Activated CD4-positive, alpha-beta T cell treated with anti-CD3 and anti-CD28 coated beads, Interleukin-10, Interleukin-2, amounts not matched to agents 100 ng/mL and 50 ng/mL, durations not matched to agents 16 hours and 8 hours (primary cell): ENCODE results near the gene KCNH4.
"Not testable (repeated sequence)": the region's sequence is repeated elsewhere in the genome, so short reads cannot be mapped to it uniquely, and the experiment has no call there.

Experiments used
- DNase-seq: peaks from one replicate; pipeline ENCODE4 v3.0.0-alpha.2; 2020

KCNH4 gene

GRCh38 chr17:42193969-42194899 lies 13.3 kb upstream of the KCNH4 start, which contains the start of gene GHDC:
Gene GHDC (minus strand): TSS chr17:42194494. CDS start chr17:42193581, 913 bp downstream.
- peak; percentile 90 for DNase-seq

- no peak for DNase-seq
Observed at GRCh38 chr17:42193216-42193968, 12.4 kb upstream of the KCNH4 start.

GRCh38 chr17:42192189-42193126 lies 11.5 kb upstream of the KCNH4 start:
- no peak for DNase-seq

GRCh38 chr17:42191275-42191608 lies 10.3 kb upstream of the KCNH4 start:
- no peak for DNase-seq

GRCh38 chr17:42190491-42191274 lies 9.7 kb upstream of the KCNH4 start:
- DNase-seq, result no peak

GRCh38 chr17:42189651-42189965 lies 8.7 kb upstream of the KCNH4 start:
- no peak for DNase-seq

- DNase-seq, result no peak
Observed at GRCh38 chr17:42188749-42189650, 8.1 kb upstream of the KCNH4 start.

GRCh38 chr17:42187833-42188232 lies 6.9 kb upstream of the KCNH4 start:
- no peak for DNase-seq

GRCh38 chr17:42186191-42186590 lies 5.2 kb upstream of the KCNH4 start:
- DNase-seq, result not testable (repeated sequence)

- no peak for DNase-seq
Observed at GRCh38 chr17:42185621-42185930, 4.6 kb upstream of the KCNH4 start.

GRCh38 chr17:42184713-42185620 lies 4.0 kb upstream of the KCNH4 start, which contains the start of gene HCRT:
Gene HCRT (minus strand): TSS chr17:42185452. CDS start chr17:42185365, 87 bp downstream.
- DNase-seq, result no peak

- DNase-seq, result peak; percentile 89
Observed at GRCh38 chr17:42183741-42184711, 3.1 kb upstream of the KCNH4 start.

GRCh38 chr17:42182927-42183734 lies 2.2 kb upstream of the KCNH4 start:
- no peak for DNase-seq

- no peak for DNase-seq
Observed at GRCh38 chr17:42181851-42182207, 887 bp upstream of the KCNH4 start.

GRCh38 chr17:42180411-42180921 lies 476 bp downstream of the KCNH4 start:
- no peak for DNase-seq

GRCh38 chr17:42179911-42180410 lies 981 bp downstream of the KCNH4 start:
- no peak for DNase-seq

GRCh38 chr17:42179335-42179734 lies 1.6 kb downstream of the KCNH4 start:
- no peak for DNase-seq

GRCh38 chr17:42178817-42179216 lies 2.1 kb downstream of the KCNH4 start:
- peak; percentile 35 for DNase-seq
